Choroid plexus epithelial cell (primary cell): ENCODE results near the gene PKD1L1.

Experiments
- DNase-seq: peaks from one replicate; pipeline ENCODE4 v3.0.0-alpha.2; 2010; ENCODE audit warnings: low read depth
- H3K4me3 ChIP-seq: 2 replicates; pipeline ENCODE4 v1.5.1; 2011; ENCODE audit warnings: low read depth, mild to moderate bottlenecking, control low read depth, low read length, moderate library complexity
- CTCF ChIP-seq: conservative IDR thresholded peaks from 2 replicates; pipeline ENCODE4 v1.5.1; 2011; ENCODE audit warnings: low read depth, mild to moderate bottlenecking, control low read depth, inconsistent platforms, low read length, moderate library complexity

Gene PKD1L1

GRCh38 chr7:47809387-47809786 is 138.9 kb downstream of the PKD1L1 start:
- TF ChIP-seq CTCF = no peak
- no peak for DNase-seq
- H3K4me3 ChIP-seq = no peak overlapping the region

- no peak overlapping the region for H3K4me3 ChIP-seq
- no peak for DNase-seq
- no peak for TF ChIP-seq CTCF
Observed at GRCh38 chr7:47808321-47808720, 139.9 kb downstream of the PKD1L1 start.

- peak; percentile 12 for TF ChIP-seq CTCF
- no peak for DNase-seq
- no peak overlapping the region for H3K4me3 ChIP-seq
Observed at GRCh38 chr7:47807756-47808155, 140.5 kb downstream of the PKD1L1 start.

- no peak overlapping the region for H3K4me3 ChIP-seq
- no peak for TF ChIP-seq CTCF
- DNase-seq = no peak
Observed at GRCh38 chr7:47807126-47807525, 141.1 kb downstream of the PKD1L1 start.

GRCh38 chr7:47806701-47807103 is 141.6 kb downstream of the PKD1L1 start:
- TF ChIP-seq CTCF = no peak
- no peak overlapping the region for H3K4me3 ChIP-seq
- peak; percentile 56 for DNase-seq

GRCh38 chr7:47804767-47805545 is 143.3 kb downstream of the PKD1L1 start:
- peak; percentile 34 for DNase-seq
- H3K4me3 ChIP-seq = no peak overlapping the region
- TF ChIP-seq CTCF = no peak

- no peak for DNase-seq
- no peak for TF ChIP-seq CTCF
- no peak overlapping the region for H3K4me3 ChIP-seq
Observed at GRCh38 chr7:47803846-47804245, 144.4 kb downstream of the PKD1L1 start.
